NCI-H2107 treated with DMSO at 0.1 percent for 48 hours (cell line): ENCODE measurements around the gene ULBP1.
A peak's percentile ranks its signal among the peaks of the same experiment; 100 is the strongest.
"Not testable (repeated sequence)": the region's sequence is repeated elsewhere in the genome, so short reads cannot be mapped to it uniquely, and the experiment has no call there.

ENCODE experiments used
- DNase-seq: peaks from one replicate; lab custom pipeline; 2025; ENCODE audit not compliant: unreplicated experiment; lab: John Stamatoyannopoulos, UW

Gene ULBP1

DNA sequence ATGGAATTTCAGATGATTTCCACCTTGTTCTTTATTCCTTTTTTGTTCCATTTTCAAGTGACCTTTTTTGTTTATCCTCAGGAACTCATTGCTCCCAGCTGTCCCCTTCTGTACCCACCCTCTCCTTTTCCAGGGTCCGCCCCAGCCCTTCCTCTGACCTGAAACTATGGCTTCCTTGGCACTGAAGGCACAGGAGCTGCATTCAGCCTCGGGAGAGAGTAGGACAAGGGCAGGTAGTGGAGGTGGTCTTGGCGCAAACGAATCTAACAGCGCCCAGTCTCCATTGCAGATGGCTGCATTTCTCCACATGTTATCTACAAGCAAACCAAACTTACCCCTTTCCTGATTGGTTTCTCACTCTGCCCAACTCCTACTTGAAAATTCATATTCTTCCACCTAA lies 30.7 kb upstream of the ULBP1 start:
- no peak for DNase-seq

DNA sequence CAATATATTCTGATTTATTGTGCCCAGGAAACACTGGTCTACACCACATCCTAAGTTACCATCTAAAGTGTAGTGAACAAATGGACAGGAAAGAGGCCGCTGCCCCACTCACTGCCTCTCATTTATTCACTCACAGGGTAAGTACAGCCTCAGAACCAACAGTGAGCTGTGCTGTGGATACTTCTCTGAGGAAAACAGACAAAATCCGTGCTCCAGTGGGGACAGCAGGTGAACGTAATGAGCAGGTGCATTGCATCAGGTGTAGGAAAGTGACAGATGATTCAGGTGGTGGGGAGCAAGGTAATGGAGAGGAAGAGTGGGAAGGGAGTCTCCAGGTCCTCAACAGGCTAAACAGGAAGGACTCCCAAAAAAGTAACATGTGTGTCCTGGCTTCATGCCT lies 30.3 kb upstream of the ULBP1 start:
- DNase-seq: no peak

DNA sequence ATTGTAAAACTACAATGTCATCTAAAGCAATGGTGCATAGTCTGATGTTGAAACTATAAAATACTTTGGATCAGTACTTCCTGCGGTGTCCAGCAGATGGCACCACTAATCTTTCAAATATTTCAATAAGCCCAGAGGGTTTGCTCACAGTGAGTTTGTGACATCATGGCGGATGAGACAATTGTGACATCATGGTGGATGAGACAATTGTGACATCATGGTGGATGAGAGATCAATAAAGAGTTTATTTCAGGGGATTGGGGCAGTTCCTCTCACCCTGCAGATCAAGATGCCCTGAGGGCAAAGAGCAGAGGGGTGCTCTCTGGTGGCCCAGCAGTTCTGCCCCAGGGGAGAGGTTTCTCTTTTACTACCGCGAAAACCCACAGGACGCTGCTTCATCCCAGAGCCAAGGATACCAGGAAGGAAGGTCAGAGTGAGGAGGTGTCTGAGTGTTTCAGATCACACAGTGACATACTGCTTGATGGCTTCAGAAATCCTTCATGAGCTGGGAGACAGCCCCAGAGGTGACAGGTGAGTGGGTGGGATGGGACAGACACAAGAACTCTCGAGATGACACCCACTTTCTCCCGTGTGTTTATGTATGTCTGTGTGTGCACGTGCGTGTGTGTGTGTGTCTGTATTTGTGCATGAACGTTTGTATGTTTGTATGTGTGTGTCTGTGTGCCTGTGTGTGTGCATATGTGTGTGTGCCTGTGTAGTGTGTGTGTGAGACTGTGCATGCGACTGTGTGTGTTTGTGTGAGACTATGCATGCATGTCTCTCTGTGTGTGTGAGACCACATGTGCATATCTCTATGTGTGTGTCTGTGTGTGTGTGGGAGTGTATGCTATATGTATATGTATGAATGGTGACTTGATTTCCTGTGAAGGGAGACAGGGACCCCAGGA lies 29.2 kb upstream of the ULBP1 start:
- peak; percentile 54 for DNase-seq

DNA sequence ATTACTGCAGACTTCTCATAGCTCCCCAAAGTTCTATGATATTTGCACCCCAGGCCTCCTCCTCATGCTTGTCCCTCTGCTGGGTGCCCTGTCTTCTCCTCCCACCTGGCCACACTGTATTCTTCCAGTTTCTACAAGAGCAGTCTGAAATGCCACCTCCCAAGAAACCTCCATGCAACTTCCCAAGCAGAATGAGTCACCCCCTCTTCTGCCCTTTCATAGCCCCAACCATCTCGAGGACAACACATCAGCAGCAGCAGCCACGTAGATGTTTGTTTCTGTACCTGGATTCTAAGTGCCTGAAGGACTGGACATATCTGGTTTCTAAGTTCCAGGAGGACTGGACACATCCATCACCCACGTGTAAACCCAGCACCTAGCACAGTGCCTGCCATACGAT lies 28.5 kb upstream of the ULBP1 start:
- DNase-seq: no peak

DNA sequence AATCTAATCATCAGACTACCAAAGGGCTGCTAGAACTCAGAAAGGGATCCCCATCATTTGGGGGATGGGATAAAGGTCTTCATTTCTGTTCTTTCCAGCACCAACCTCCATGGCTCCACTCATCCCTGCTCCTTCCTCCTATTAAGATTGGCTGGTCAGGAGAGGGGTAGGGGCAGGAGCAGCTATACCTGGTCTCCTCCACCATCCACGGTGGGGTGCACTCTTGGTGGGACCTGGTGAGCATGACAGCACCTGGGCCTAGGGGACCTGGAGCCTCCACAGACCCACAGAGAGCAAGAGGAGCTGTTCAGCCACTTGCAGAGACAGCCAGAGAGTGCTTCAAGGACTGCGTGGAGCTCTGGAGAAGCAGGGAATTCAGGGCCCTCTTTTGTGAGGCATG lies 28.1 kb upstream of the ULBP1 start:
- no peak for DNase-seq

DNA sequence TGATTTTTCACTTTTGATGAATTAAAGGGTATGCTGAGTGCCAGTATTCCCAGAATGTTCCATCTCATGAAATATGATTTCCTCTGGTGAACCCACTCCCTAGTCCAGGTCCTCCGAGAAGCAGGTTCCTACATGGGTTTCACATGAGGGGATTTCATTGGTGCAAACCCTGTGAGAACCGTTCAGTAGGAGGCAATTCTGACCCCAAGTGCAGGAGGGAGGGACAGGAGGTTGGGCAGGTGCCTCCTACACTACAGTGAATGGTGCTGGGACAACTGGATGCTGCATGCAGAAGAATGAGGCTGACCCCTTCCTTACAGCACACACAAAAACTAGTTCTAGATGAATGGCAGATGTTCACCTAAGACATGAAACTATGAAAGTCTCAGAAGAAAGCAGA lies 27.0 kb upstream of the ULBP1 start:
- DNase-seq: no peak

DNA sequence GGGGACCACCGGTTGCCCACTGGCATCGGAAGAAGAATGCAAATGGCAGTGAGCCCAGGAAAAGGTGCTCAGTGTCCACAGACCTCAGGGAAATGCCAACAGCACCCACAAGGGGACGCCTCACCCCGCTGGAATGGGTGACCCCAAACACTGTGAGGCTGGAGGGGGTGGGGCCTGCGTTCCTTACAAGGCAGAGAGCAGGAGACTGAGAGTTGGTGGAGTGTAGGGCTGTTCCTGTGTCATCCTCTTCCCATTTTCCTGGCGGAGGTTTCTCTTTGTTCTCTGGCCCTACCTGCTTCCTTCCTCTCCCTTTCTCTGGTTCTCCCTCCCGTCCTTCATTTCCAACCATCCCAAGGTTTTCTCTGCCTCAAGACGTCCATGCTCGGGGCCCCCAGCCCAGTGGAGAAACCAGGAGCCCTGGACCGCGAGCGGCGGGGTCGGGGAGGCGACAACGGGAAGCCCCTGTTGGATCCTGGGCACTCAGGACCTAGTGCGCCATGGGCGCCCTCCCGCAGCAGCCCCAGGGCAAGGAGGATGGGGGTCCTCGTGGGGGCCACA lies 25.7 kb upstream of the ULBP1 start:
- DNase-seq: not testable (repeated sequence)

DNA sequence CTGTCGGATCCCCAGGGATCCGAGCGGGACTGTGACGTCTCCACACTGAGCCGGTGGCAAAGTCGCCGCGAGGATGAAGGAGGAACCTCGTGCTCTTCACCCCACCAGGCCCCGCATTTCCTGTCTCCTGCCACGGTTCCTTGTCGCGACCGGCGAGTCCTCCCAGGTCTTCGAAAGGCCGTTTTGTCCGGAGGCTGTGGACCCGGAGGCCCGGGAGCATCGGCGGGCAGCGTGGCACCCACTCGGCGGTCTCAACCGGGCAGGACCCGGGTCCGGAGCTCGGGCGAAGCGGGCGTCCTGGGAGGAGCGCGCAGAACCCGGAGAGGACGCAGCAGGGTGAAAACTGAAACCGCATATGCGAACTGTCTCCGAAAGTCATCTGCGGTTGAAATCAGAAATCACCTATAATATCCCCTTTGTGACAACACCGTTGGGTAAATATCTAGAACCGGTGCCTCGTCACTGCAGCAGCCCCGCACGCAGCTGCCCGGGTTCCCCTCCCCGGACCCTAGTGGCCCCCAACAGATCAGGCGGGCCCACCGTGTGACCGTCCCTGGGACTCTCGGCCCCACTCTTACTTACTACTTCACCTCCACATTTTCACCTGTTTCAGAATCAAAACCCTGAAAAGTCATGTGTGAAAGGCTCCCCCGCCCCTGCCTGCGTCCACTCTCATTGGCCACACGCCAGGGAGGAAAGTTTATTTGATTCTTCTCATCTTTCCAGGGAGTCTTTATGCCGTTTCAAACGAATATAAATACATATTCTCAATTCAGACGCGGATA lies 25.0 kb upstream of the ULBP1 start:
- no peak for DNase-seq

DNA sequence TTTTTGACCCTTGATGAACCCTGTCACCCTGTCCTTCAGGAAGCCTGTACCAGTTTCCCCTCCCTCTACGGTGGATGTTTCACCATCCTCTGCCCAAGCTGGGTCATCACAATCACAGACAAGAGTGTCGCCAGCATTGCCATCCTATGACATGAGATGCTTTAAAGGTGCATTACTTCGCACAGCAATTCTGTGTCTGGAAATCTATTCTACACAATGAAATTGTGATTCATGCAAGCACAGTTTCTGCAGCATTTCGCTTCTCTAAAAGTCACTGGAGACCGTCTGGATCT lies 24.4 kb upstream of the ULBP1 start:
- no peak for DNase-seq

DNA sequence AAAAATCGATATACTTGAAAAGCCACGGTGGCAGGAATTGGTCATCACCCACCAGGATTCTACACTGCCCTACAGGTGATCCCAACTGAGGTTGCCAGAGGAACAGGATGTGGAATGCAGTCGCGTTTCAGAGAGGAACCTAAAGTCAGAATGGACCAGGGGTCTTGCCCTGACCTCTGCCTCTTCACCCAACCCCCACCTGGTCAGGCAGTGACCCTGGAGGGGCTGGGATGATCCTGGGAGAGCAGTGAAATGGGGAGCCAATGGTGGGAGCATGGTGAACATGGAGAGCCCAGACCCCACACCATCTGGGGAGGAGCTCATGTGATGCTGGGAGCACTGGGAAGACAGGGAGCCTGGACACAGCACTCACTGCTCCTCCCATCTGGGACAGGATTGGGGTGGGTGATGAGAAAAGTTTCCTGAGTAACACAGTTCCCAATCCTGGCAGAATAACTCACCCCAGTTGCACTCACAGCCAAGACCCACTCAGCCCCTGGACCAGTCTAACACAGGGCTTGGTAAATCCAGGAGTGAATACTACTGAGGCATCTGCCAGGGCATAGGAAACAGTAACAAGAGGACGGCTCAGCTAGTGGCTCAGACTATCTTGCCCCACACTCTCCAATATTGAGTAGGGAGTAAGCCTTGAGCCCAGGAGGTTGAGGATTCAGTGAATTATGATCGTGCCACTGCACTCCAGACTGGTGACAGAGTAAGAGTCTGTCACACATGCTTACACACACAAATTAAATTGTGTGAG lies 23.7 kb upstream of the ULBP1 start:
- no peak for DNase-seq

DNA sequence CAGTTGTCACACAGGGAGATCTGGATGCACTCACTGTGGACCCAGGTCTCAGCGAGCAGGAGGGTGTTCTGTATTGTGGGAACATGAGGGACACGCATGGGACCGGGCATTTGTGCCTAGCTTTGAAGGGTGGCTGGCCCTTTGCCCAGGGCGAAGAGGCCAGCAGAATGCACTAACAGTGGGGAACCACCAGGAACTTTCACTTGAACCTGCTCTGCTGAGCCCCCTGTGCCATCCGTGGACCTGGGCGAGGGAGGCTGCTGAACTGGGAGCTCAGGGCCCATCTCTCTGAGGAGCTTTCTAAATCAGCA lies 23.1 kb upstream of the ULBP1 start:
- no peak for DNase-seq

DNA sequence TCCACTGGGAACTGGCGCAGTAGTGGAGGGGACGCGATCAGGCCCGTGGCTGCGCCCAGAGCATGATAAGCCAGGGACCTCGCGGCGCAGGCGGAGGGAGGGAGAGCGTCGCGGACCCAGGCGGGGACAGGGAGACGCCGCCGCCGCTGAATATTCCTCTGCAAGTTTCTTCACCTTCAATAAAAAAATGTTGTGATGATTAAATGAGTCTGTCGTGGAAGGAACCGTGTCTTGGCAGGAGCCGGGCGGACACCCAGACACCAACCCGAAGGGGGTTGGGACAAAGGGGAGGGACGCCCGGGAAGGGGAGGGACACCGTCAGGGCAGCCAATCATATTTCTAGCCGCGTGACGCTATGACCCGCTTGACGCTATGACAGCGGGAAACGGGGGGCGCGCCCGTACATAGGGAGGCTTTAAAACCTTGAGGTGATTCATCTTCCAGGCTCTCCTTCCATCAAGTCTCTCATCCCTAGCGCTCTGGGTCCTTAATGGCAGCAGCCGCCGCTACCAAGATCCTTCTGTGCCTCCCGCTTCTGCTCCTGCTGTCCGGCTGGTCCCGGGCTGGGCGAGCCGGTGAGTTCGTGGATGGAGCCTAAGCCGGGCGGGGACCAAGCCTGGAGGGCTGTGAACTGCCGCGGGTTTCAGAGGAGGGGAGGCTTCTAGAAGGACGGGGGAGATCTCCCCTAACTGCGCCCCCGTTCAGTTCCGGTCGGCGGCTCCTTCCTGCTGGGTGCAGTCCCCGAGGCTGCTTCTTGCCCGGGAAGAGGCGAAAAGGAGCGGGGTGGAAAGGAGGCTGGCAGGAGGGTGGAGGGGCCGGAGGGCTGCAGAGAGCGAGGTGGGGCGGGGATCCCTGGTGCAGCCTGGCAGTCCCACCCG lies 21.9 kb upstream of the ULBP1 start, which contains the start of gene ULBP2:
TSS of gene ULBP2 (plus strand) at position 432 of the 878 bp plus-strand sequence. CDS start at position 491, 59 bp downstream.
- DNase-seq: peak; percentile 71

DNA sequence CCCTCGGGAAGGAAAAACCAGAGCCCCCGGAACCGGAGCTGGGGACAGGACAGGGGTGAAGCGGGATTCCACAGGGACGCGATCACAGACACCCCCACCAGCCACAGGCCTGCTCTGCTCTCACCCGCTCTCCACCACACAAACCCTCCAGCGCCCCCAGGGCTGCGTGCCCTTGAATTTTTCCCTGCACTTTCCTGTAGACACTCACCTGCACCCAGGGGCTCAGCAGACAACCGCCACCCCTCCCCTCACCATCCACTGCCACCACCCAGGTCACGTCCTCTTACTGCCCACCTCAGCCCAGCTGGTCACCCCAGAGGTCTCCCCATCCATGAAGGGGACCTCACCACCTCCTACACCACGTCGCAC lies 21.3 kb upstream of the ULBP1 start:
- DNase-seq: no peak

DNA sequence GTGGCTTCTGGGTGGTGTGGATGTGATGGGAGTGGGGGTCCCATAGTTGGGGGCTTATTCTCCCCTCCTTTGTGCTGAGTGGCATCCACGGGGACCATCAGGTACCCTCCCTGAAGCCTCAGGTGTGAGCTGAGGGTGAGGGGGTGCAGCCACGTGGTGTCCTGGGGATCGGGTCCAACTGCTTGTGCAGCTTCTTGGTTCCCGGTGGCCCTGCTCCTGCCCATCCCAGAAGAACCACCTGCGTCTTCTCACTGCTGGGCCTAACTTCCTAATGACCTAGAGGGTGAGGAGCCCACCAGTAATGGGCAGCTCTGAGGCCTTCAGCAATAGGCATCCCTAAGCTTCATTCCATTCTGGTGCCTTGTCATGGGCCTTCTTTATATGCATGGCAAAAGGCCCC lies 20.4 kb upstream of the ULBP1 start:
- DNase-seq: not testable (repeated sequence)

DNA sequence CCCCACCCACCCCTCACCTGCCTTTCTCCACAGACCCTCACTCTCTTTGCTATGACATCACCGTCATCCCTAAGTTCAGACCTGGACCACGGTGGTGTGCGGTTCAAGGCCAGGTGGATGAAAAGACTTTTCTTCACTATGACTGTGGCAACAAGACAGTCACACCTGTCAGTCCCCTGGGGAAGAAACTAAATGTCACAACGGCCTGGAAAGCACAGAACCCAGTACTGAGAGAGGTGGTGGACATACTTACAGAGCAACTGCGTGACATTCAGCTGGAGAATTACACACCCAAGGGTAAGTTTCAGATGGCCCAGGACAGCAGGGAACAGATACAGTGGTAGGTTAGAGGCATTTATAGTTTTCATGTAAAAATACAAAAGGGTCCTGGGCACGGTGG lies 18.5 kb upstream of the ULBP1 start:
- not testable (repeated sequence) for DNase-seq

DNA sequence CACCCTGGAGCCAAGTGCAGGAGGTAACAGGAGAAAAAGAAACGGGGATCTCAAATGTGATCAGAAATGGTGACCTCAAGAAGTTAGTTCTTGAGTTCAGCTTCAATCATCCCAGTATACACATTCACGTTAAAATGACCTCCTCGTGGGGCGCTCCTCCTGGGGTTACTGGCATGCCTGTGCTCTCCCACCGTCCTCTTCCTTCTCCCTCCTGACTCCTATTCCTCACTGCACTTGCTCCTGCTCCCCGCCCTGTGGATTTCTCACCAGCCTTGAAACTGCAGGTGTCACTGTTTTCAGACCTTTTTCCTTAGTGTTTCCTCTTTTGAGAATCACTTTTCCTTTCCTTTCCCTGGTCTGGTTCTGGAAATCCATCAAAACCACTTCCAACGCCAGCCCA lies 17.1 kb upstream of the ULBP1 start:
- DNase-seq: not testable (repeated sequence)

DNA sequence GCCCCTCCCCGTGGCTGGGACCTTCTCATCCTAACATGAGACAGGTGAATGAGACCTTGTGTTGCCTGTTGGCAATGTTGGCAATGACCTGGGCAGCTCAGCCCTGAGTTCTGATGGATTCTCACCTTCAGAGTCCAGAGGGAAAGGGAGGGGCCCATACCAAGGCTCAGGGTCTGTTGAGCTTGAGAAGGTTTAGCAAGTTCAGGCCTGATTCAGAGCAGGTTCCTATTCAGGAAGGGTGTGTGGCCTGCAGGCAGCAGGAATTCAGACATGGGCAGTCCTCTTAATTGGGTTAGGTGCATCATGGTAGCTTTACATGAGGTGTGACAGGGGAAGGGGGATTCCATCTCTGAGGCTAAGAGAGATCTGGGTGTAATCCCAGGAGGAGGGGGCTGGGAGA lies 16.2 kb upstream of the ULBP1 start:
- not testable (repeated sequence) for DNase-seq

DNA sequence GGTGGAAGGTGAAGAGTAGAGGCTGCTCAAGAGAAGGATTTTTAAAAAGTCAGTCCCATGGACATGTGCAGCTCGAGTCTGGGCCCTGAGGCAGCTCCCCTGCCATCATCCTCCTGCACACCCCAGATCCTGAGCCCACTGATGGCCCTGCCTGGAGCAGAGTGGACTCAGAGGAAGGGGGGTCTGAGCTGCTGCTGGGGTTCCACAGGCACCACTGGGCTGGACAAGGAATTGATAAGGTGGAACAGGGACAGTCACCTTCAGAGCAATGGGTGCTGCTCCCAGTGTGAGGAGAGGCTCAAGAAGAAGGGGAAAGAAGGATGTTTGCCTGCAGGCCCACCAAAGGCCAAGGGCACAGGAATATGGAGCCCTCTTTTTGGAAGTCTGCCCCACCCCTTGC lies 15.7 kb upstream of the ULBP1 start:
- no peak for DNase-seq

DNA sequence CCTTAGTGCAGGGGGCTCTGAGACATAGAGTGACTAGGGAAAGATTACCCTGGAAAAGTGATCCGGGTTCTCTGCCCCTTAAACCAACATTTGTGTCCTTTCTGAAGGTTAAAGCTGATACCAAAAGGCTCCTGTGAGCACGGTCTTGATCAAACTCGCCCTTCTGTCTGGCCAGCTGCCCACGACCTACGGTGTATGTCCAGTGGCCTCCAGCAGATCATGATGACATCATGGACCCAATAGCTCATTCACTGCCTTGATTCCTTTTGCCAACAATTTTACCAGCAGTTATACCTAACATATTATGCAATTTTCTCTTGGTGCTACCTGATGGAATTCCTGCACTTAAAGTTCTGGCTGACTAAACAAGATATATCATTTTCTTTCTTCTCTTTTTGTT lies 15.1 kb upstream of the ULBP1 start:
- DNase-seq: no peak

DNA sequence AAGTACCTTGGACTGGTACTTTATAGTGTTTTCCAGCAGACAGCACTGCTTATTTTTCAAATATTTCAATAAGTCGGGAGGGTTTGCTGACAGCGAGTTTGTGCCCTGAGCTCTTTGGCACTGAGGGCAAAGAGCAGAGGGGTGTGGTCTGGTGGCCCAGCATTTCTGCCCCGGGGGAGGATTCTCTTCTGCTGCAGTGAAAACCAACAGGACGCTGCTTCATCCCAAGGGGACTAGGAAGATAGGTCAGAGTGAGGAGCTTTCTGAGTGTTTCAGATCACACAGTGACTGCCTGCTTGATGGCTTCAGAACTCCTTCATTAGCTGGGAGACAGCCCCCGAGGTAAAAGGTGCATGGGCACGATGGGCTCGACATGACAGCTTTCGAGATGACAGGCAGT lies 13.3 kb upstream of the ULBP1 start:
- no peak for DNase-seq

DNA sequence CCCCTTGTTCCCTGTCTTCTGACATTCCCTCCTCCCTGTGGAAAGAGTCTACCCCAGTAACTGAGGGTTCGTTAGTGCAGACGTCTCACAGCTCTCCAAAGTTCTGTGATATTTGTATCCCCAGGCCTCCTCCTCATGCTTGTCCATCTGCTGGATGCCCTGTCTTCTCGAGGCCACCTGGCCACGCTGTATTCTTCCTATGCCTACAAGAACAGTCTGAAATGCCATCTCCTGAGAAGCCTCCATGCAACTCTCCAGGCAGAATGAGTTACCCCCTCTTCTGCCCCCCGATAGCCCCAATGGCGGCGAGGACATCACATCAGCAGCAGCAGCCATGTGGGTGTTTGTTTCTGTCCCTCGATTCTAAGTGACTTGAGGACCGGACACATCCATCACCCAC lies 12.6 kb upstream of the ULBP1 start:
- DNase-seq: no peak
